H1 (cell line): ENCODE results near the gene ARMH3. TPM values are rescaled to one million over a fixed set of nuclear protein-coding genes. Genes with fewer than 3 reads are reported as not detected.

ENCODE experiments used
- ASH2L ChIP-seq: fragments of 200-600, 300-600 bp; sonication (generic); IDR thresholded peaks from one replicate; pipeline ENCODE4 v1.7.1; 2017; ENCODE audit warnings: low read length
- EZH2 ChIP-seq: fragments of 200-600 bp; sonication (generic); IDR thresholded peaks from 2 replicates; pipeline ENCODE4 v1.7.1; 2012; ENCODE audit warnings: low read depth, mild to moderate bottlenecking, moderate library complexity, low read length, inconsistent platforms; ENCODE audit not compliant: severe bottlenecking
- RNF2 ChIP-seq: fragments of 200-900, 300-1000 bp; sonication (generic); IDR thresholded peaks from 2 replicates; pipeline ENCODE4 v1.7.1; 2016; ENCODE audit warnings: borderline replicate concordance, low read depth, mild to moderate bottlenecking, antibody characterized with exemption, low read length; ENCODE audit not compliant: poor library complexity, severe bottlenecking; ENCODE audit errors: missing control alignments
- RXRA ChIP-seq: IDR thresholded peaks from 2 replicates; pipeline ENCODE4 v1.6.1; 2011; ENCODE audit warnings: low read depth, mild to moderate bottlenecking, low read length, moderate library complexity; ENCODE audit not compliant: insufficient read depth
- SIRT6 ChIP-seq: IDR thresholded peaks from one replicate; pipeline ENCODE4 v1.7.1; 2012; ENCODE audit warnings: low read length, inconsistent platforms
- TBP ChIP-seq: IDR thresholded peaks from 2 replicates; pipeline ENCODE4 v1.6.1; 2011; ENCODE audit warnings: low read depth, low read length, improper control_type of control experiment
- polyA plus RNA-seq, 7 experiments: library from polyadenylated mRNA; depleted of rRNA in 3 of 7; stranded (reverse) in 5 of 7; unstranded in 2 of 7; fragments of >200 nt in 5 of 7; fragments of 200-250 nt in 2 of 7; gene quantifications; 1 replicate in 5 of 7; 2 replicates in 1 of 7; 4 replicates in 1 of 7; pipeline versions ENCODE4 v1.2.1 to v1.2.3, GENCODE V29; 2011 to 2013; ENCODE audit warnings: missing spikeins in 2 of 7, mixed read lengths in 2 of 7
- total RNA-seq: library from RNA; stranded (reverse); fragmentation: NEBNext Ultra II Directional; extraction: Animal tissue kit (Norgen Biotek cat#: 25700); gene quantifications from 2 replicates; pipeline ENCODE4 v1.2.1, GENCODE V29; 2021
- TF ChIP-seq, protein P1 (sequence below): fragments of 300-600 bp; sonication (generic); IDR thresholded peaks from 2 replicates; pipeline ENCODE4 v1.7.1; 2012; ENCODE audit warnings: low read length, moderate library complexity, mild to moderate bottlenecking, inconsistent platforms; ENCODE audit not compliant: insufficient replicate concordance
- TF ChIP-seq, protein P2 (sequence below): IDR thresholded peaks from 2 replicates; pipeline ENCODE4 v1.6.1; 2012; ENCODE audit warnings: low read length, inconsistent platforms

The ARMH3 gene
- total and polyA plus RNA-seq, 2 of the 8 experiments (the other 6 are each of a cell fraction or from before 2014, with no cell fraction given) = 11.6 to 18.3 TPM

GRCh38 chr10:101818872-101819633 lies 236.9 kb downstream of the ARMH3 start (continued):
- TF ChIP-seq, protein P1, sequence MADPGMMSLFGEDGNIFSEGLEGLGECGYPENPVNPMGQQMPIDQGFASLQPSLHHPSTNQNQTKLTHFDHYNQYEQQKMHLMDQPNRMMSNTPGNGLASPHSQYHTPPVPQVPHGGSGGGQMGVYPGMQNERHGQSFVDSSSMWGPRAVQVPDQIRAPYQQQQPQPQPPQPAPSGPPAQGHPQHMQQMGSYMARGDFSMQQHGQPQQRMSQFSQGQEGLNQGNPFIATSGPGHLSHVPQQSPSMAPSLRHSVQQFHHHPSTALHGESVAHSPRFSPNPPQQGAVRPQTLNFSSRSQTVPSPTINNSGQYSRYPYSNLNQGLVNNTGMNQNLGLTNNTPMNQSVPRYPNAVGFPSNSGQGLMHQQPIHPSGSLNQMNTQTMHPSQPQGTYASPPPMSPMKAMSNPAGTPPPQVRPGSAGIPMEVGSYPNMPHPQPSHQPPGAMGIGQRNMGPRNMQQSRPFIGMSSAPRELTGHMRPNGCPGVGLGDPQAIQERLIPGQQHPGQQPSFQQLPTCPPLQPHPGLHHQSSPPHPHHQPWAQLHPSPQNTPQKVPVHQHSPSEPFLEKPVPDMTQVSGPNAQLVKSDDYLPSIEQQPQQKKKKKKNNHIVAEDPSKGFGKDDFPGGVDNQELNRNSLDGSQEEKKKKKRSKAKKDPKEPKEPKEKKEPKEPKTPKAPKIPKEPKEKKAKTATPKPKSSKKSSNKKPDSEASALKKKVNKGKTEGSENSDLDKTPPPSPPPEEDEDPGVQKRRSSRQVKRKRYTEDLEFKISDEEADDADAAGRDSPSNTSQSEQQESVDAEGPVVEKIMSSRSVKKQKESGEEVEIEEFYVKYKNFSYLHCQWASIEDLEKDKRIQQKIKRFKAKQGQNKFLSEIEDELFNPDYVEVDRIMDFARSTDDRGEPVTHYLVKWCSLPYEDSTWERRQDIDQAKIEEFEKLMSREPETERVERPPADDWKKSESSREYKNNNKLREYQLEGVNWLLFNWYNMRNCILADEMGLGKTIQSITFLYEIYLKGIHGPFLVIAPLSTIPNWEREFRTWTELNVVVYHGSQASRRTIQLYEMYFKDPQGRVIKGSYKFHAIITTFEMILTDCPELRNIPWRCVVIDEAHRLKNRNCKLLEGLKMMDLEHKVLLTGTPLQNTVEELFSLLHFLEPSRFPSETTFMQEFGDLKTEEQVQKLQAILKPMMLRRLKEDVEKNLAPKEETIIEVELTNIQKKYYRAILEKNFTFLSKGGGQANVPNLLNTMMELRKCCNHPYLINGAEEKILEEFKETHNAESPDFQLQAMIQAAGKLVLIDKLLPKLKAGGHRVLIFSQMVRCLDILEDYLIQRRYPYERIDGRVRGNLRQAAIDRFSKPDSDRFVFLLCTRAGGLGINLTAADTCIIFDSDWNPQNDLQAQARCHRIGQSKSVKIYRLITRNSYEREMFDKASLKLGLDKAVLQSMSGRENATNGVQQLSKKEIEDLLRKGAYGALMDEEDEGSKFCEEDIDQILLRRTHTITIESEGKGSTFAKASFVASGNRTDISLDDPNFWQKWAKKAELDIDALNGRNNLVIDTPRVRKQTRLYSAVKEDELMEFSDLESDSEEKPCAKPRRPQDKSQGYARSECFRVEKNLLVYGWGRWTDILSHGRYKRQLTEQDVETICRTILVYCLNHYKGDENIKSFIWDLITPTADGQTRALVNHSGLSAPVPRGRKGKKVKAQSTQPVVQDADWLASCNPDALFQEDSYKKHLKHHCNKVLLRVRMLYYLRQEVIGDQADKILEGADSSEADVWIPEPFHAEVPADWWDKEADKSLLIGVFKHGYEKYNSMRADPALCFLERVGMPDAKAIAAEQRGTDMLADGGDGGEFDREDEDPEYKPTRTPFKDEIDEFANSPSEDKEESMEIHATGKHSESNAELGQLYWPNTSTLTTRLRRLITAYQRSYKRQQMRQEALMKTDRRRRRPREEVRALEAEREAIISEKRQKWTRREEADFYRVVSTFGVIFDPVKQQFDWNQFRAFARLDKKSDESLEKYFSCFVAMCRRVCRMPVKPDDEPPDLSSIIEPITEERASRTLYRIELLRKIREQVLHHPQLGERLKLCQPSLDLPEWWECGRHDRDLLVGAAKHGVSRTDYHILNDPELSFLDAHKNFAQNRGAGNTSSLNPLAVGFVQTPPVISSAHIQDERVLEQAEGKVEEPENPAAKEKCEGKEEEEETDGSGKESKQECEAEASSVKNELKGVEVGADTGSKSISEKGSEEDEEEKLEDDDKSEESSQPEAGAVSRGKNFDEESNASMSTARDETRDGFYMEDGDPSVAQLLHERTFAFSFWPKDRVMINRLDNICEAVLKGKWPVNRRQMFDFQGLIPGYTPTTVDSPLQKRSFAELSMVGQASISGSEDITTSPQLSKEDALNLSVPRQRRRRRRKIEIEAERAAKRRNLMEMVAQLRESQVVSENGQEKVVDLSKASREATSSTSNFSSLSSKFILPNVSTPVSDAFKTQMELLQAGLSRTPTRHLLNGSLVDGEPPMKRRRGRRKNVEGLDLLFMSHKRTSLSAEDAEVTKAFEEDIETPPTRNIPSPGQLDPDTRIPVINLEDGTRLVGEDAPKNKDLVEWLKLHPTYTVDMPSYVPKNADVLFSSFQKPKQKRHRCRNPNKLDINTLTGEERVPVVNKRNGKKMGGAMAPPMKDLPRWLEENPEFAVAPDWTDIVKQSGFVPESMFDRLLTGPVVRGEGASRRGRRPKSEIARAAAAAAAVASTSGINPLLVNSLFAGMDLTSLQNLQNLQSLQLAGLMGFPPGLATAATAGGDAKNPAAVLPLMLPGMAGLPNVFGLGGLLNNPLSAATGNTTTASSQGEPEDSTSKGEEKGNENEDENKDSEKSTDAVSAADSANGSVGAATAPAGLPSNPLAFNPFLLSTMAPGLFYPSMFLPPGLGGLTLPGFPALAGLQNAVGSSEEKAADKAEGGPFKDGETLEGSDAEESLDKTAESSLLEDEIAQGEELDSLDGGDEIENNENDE = no peak
- TF ChIP-seq ASH2L (no peak), SIRT6 (no peak), RNF2 (no peak), EZH2 (no peak), TBP (no peak), RXRA (no peak)
- TF ChIP-seq, protein P2, sequence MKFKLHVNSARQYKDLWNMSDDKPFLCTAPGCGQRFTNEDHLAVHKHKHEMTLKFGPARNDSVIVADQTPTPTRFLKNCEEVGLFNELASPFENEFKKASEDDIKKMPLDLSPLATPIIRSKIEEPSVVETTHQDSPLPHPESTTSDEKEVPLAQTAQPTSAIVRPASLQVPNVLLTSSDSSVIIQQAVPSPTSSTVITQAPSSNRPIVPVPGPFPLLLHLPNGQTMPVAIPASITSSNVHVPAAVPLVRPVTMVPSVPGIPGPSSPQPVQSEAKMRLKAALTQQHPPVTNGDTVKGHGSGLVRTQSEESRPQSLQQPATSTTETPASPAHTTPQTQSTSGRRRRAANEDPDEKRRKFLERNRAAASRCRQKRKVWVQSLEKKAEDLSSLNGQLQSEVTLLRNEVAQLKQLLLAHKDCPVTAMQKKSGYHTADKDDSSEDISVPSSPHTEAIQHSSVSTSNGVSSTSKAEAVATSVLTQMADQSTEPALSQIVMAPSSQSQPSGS = 0 out of 2 replicates have a peak, but pooled peaks have one; percentile 74
